A549 treated with Mapracorat at 1 μM for 4 hours (cell line): Measurements from ENCODE around the gene PTPN3. TPM values are rescaled to one million over a fixed set of nuclear protein-coding genes. Genes with fewer than 3 reads are reported as not detected.

ENCODE experiments used
- total RNA-seq: library from RNA; stranded (reverse); fragments of 200-300 nt; extraction: Qiagen RNA extraction; gene quantifications from 5 replicates; pipeline ENCODE4 v1.2.3, GENCODE V29; 2022

The PTPN3 gene, protein sequence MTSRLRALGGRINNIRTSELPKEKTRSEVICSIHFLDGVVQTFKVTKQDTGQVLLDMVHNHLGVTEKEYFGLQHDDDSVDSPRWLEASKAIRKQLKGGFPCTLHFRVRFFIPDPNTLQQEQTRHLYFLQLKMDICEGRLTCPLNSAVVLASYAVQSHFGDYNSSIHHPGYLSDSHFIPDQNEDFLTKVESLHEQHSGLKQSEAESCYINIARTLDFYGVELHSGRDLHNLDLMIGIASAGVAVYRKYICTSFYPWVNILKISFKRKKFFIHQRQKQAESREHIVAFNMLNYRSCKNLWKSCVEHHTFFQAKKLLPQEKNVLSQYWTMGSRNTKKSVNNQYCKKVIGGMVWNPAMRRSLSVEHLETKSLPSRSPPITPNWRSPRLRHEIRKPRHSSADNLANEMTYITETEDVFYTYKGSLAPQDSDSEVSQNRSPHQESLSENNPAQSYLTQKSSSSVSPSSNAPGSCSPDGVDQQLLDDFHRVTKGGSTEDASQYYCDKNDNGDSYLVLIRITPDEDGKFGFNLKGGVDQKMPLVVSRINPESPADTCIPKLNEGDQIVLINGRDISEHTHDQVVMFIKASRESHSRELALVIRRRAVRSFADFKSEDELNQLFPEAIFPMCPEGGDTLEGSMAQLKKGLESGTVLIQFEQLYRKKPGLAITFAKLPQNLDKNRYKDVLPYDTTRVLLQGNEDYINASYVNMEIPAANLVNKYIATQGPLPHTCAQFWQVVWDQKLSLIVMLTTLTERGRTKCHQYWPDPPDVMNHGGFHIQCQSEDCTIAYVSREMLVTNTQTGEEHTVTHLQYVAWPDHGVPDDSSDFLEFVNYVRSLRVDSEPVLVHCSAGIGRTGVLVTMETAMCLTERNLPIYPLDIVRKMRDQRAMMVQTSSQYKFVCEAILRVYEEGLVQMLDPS
- 13.8 to 20.4 TPM (median 17.9 TPM) in 5 replicates for total RNA-seq

GRCh38 chr9:109498195-109499092 lies at the start of gene PTPN3:
TSS of gene PTPN3 (minus strand) at chr9:109498307. CDS start at chr9:109463434, 34,873 bp downstream.

Other genes starting within 250 kb of the PTPN3 start
- 16.8 to 18.8 TPM (median 17.8 TPM) in 5 replicates for gene EPB41L4B, start 177.2 kb downstream of the PTPN3 start, total RNA-seq